Measurements from ENCODE around the gene TMEM219.

DNA sequence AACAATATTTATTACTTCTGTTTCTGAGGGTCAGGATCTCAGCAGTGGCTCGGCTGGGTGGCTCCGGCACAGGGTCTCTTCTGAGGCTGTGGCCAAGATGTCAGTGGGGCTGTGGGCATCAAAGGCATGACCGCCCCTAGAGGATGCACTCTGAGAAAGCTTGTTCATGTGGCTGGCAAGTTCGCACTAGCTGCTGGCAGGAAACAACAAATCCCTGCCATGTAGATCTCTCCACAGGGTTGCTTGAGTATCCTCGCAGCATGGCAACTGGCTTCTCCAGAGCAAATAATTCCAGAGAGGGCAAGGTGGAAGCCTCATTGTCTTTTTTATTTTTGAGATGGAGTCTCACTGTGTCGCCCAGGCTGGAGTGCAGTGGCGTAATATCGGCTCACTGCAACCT, 48.4 kb upstream of the TMEM219 start:
- TF ChIP-seq EZH2 (IDR thresholded peaks at IDR 0.05; ENCODE audit: borderline replicate concordance) (no peak), CTCF (IDR thresholded peaks at IDR 0.05; ENCODE audit: poor library complexity) (no peak), EZH2phosphoT487 (IDR thresholded peaks at IDR 0.05; ENCODE audit: low read depth, severe bottlenecking, unreplicated experiment) (no peak)
